ENCODE measurements around the gene TRAK1.

DNA sequence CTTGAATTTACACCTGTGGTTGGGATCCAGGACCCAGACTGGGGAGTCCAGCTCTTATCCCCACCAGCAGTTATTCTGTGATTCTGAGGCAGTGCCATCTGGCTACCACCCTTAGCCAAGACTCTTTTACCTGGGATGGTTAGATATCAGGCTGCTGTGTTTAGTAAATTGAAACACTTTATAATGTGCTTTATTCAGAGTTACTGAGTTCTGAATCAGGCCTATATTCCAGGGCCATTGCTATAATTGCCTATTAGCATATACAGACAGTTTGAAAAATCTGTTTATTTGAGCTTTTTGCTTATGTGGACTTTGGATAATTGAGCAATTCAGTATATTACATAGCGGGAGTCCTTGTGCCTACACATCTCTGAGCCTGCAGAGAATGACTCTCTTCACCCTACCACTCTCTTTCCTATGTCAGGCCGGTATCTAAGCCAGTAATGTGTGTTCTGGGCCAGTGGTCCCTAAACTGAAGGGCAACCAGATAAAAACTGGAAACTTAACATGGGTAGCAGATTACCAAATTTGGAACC, 45.4 kb upstream of the TRAK1 start:
- TF ChIP-seq, protein P1, sequence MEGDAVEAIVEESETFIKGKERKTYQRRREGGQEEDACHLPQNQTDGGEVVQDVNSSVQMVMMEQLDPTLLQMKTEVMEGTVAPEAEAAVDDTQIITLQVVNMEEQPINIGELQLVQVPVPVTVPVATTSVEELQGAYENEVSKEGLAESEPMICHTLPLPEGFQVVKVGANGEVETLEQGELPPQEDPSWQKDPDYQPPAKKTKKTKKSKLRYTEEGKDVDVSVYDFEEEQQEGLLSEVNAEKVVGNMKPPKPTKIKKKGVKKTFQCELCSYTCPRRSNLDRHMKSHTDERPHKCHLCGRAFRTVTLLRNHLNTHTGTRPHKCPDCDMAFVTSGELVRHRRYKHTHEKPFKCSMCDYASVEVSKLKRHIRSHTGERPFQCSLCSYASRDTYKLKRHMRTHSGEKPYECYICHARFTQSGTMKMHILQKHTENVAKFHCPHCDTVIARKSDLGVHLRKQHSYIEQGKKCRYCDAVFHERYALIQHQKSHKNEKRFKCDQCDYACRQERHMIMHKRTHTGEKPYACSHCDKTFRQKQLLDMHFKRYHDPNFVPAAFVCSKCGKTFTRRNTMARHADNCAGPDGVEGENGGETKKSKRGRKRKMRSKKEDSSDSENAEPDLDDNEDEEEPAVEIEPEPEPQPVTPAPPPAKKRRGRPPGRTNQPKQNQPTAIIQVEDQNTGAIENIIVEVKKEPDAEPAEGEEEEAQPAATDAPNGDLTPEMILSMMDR (IDR thresholded peaks at IDR 0.05; ENCODE audit: low read depth, low read length) = no peak
- TF ChIP-seq EZH2phosphoT487 (IDR thresholded peaks at IDR 0.05; ENCODE audit: low read depth) = no peak

All from OCI-LY3 (cell line).